H1 (cell line): ENCODE results near the gene SLC6A2. TPM values are rescaled to one million over a fixed set of nuclear protein-coding genes. Genes with fewer than 3 reads are reported as not detected.
A peak's percentile ranks its signal among the peaks of the same experiment; 100 is the strongest.

Source experiments
- CTCF ChIA-PET: fragments of 300-600 bp; sonication (Branson Sonifier 250); formaldehyde crosslinking; loops from one replicate; lab custom pipeline; 2021; ENCODE audit not compliant: partially characterized antibody; lab: Charles Lee
- POLR2A ChIA-PET: fragments of 300-600 bp; sonication (Branson Sonifier 250); formaldehyde crosslinking; loops from one replicate; lab custom pipeline; 2021; ENCODE audit warnings: inconsistent platforms; ENCODE audit not compliant: partially characterized antibody; lab: Charles Lee
- DNase-seq, 2 experiments: peaks; one replicate each; pipeline versions ENCODE4 v3.0.0 to v3.0.0-alpha.2; 2010 to 2022; ENCODE audit warnings: low spot score in 2 of 2, low read depth in 1 of 2, mixed read lengths in 1 of 2
- FAIRE-seq: peaks from 2 replicates; lab custom pipeline; 2011; peaks lifted over from hg19 to GRCh38; lab: Jason Lieb, UNC
- H2AFZ ChIP-seq: 2 replicates; pipeline ENCODE4 v1.8.1; 2012; ENCODE audit warnings: low read length, inconsistent platforms
- H2AK5ac ChIP-seq: 2 replicates; pipeline ENCODE4 v1.6.1; 2013; ENCODE audit warnings: low read depth, low read length
- H2BK120ac ChIP-seq: replicated peaks from 2 replicates; pipeline ENCODE3; 2013; ENCODE audit warnings: low read depth, low read length, inconsistent platforms
- H2BK12ac ChIP-seq: 2 replicates; pipeline ENCODE4 v1.6.1; 2013; ENCODE audit warnings: low read depth, low read length
- H2BK15ac ChIP-seq: 2 replicates; pipeline ENCODE4 v1.6.1; 2013; ENCODE audit warnings: low read length
- H2BK20ac ChIP-seq: 2 replicates; pipeline ENCODE4 v1.6.1; 2013; ENCODE audit warnings: low read length
- H2BK5ac ChIP-seq: 2 replicates; pipeline ENCODE4 v1.6.1; 2013; ENCODE audit warnings: low read depth, low read length
- H3K14ac ChIP-seq: 2 replicates; pipeline ENCODE4 v1.6.1; 2013; ENCODE audit warnings: inconsistent platforms; ENCODE audit not compliant: insufficient read length
- H3K18ac ChIP-seq: 2 replicates; pipeline ENCODE4 v1.6.1; 2013; ENCODE audit warnings: low read length; ENCODE audit errors: extremely low read depth
- H3K23ac ChIP-seq: 2 replicates; pipeline ENCODE4 v1.6.1; 2013; ENCODE audit warnings: inconsistent platforms; ENCODE audit not compliant: insufficient read length
- H3K23me2 ChIP-seq: 2 replicates; pipeline ENCODE4 v1.6.1; 2013; ENCODE audit warnings: low read depth, low read length
- H3K27ac ChIP-seq: 2 replicates; pipeline ENCODE4 v1.6.1; 2011; ENCODE audit warnings: low read depth, low read length, inconsistent platforms
- H3K27me3 ChIP-seq, 4 experiments: replicated peaks in 1 of 4; 1 replicate in 1 of 4; 2 replicates in 3 of 4; pipeline versions ENCODE4 v1.6.1 to v1.8.1; 2011 to 2013; ENCODE audit warnings: low read length in 3 of 4, mild to moderate bottlenecking in 3 of 4, inconsistent platforms in 2 of 4, mixed read lengths in 2 of 4, moderate library complexity in 1 of 4; ENCODE audit not compliant: control insufficient read depth in 3 of 4, insufficient read depth in 3 of 4; ENCODE audit errors: extremely low read depth in 1 of 4
- H3K36me3 ChIP-seq, 4 experiments: 2 replicates each; pipeline versions ENCODE4 v1.6.1 to v1.8.1; 2011 to 2013; ENCODE audit warnings: mild to moderate bottlenecking in 4 of 4, low read length in 3 of 4, moderate library complexity in 2 of 4, control low read depth in 1 of 4, inconsistent platforms in 1 of 4; ENCODE audit not compliant: insufficient read depth in 4 of 4, control insufficient read depth in 2 of 4
- H3K4ac ChIP-seq: replicated peaks from 2 replicates; pipeline ENCODE3; 2013; ENCODE audit warnings: low read length, low read depth, mixed read lengths, inconsistent platforms; ENCODE audit not compliant: insufficient read length
- H3K4me1 ChIP-seq, 4 experiments: replicated peaks in 1 of 4; 1 replicate in 1 of 4; 2 replicates in 3 of 4; pipeline versions ENCODE4 v1.6.1 to v1.8.1; 2011 to 2013; ENCODE audit warnings: low read length in 3 of 4, inconsistent platforms in 2 of 4, mixed read lengths in 1 of 4; ENCODE audit not compliant: insufficient read depth in 4 of 4, control insufficient read depth in 3 of 4
- H3K4me2 ChIP-seq, 2 experiments: 2 replicates each; pipeline versions ENCODE4 v1.6.1 to v1.8.1; 2011 to 2013; ENCODE audit warnings: low read depth in 2 of 2, low read length in 2 of 2, control low read depth in 1 of 2, inconsistent platforms in 1 of 2, mild to moderate bottlenecking in 1 of 2; ENCODE audit not compliant: insufficient read depth in 1 of 2
- H3K4me3 ChIP-seq, 4 experiments: fragments of 200-600, 300-600 bp in 1 of 4; sonication (generic), shearing (Covaris generic), sonication (Bioruptor Twin) in 1 of 4; 2 replicates each; pipeline versions ENCODE4 v1.5.1 to v1.8.1; 2011 to 2016; ENCODE audit warnings: low read length in 4 of 4, low read depth in 3 of 4, control low read depth in 2 of 4, inconsistent platforms in 2 of 4, mild to moderate bottlenecking in 2 of 4, mixed read lengths in 1 of 4, moderate library complexity in 1 of 4; ENCODE audit not compliant: insufficient read depth in 2 of 4; ENCODE audit errors: extremely low read depth in 1 of 4
- H3K56ac ChIP-seq: replicated peaks from 2 replicates; pipeline ENCODE3; 2013; ENCODE audit warnings: low read depth, mild to moderate bottlenecking, mixed read lengths, low read length, inconsistent platforms; ENCODE audit not compliant: insufficient read length
- H3K79me1 ChIP-seq: 2 replicates; pipeline ENCODE4 v1.6.1; 2013; ENCODE audit warnings: low read depth, low read length, control low read depth
- H3K79me2 ChIP-seq, 2 experiments: 2 replicates each; pipeline versions ENCODE4 v1.6.1 to v1.8.1; 2012 to 2013; ENCODE audit warnings: low read length in 2 of 2, mild to moderate bottlenecking in 2 of 2, inconsistent platforms in 1 of 2; ENCODE audit not compliant: insufficient read depth in 2 of 2, control insufficient read depth in 1 of 2
- H3K9ac ChIP-seq, 4 experiments: replicated peaks in 1 of 4; 1 replicate in 1 of 4; 2 replicates in 3 of 4; pipeline versions ENCODE4 v1.6.1 to v1.8.1; 2011 to 2013; ENCODE audit warnings: low read depth in 3 of 4, low read length in 3 of 4, control low read depth in 2 of 4, mild to moderate bottlenecking in 2 of 4, moderate library complexity in 2 of 4, inconsistent platforms in 1 of 4; ENCODE audit errors: extremely low read depth in 1 of 4
- H3K9me3 ChIP-seq, 2 experiments: 2 replicates each; pipeline versions ENCODE4 v1.6.1 to v1.8.1; 2012 to 2013; ENCODE audit warnings: mild to moderate bottlenecking in 2 of 2, moderate library complexity in 2 of 2, control low read depth in 1 of 2, inconsistent platforms in 1 of 2, low read depth in 1 of 2, low read length in 1 of 2, mixed read lengths in 1 of 2; ENCODE audit not compliant: insufficient read depth in 2 of 2
- H4K20me1 ChIP-seq, 2 experiments: replicated peaks in 1 of 2; 2 replicates each; pipeline versions ENCODE3 to v1.8.1; 2011 to 2013; ENCODE audit warnings: inconsistent platforms in 2 of 2, low read length in 2 of 2, mild to moderate bottlenecking in 1 of 2; ENCODE audit not compliant: insufficient read depth in 2 of 2, control insufficient read depth in 1 of 2
- H4K5ac ChIP-seq: 2 replicates; pipeline ENCODE4 v1.6.1; 2013; ENCODE audit warnings: low read length, low read depth, mixed read lengths, inconsistent platforms; ENCODE audit not compliant: insufficient read length
- H4K8ac ChIP-seq: 2 replicates; pipeline ENCODE4 v1.8.0; 2013; ENCODE audit warnings: mild to moderate bottlenecking, moderate library complexity, low read length, inconsistent platforms; ENCODE audit not compliant: insufficient read depth; ENCODE audit errors: extremely low read depth
- H4K91ac ChIP-seq: replicated peaks from 2 replicates; pipeline ENCODE3; 2013; ENCODE audit warnings: low read length, mixed read lengths, inconsistent platforms; ENCODE audit not compliant: insufficient read length
- CHD1 ChIP-seq: IDR thresholded peaks from 2 replicates; pipeline ENCODE4 v1.6.1; 2012; ENCODE audit warnings: low read depth, low read length, improper control_type of control experiment
- CTBP2 ChIP-seq: IDR thresholded peaks from 2 replicates; pipeline ENCODE4 v1.7.0; 2011; ENCODE audit warnings: borderline replicate concordance, mild to moderate bottlenecking, moderate library complexity, mixed read lengths, low read length; ENCODE audit not compliant: insufficient read depth, insufficient read length
- HDAC2 ChIP-seq, 2 experiments: fragments of 300-600 bp in 1 of 2; sonication (generic) in 1 of 2; IDR thresholded peaks; 2 replicates each; pipeline ENCODE4 v1.6.1; 2011 to 2012; ENCODE audit warnings: low read depth in 2 of 2, low read length in 2 of 2, mild to moderate bottlenecking in 2 of 2, moderate library complexity in 2 of 2, borderline replicate concordance in 1 of 2, inconsistent platforms in 1 of 2
- MAFK ChIP-seq: IDR thresholded peaks from 2 replicates; pipeline ENCODE4 v1.6.1; 2012; ENCODE audit warnings: low read depth, mild to moderate bottlenecking, improper control_type of control experiment, low read length
- NRF1 ChIP-seq: IDR thresholded peaks from 2 replicates; pipeline ENCODE4 v1.6.1; 2011; ENCODE audit warnings: mild to moderate bottlenecking, low read depth, low read length, improper control_type of control experiment
- SIN3A ChIP-seq, 2 experiments: IDR thresholded peaks in 1 of 2; conservative IDR thresholded peaks in 1 of 2; 2 replicates each; pipeline ENCODE4 v1.6.1; 2011 to 2012; ENCODE audit warnings: low read length in 2 of 2, improper control_type of control experiment in 1 of 2, low read depth in 1 of 2, mild to moderate bottlenecking in 1 of 2
- SIRT6 ChIP-seq: IDR thresholded peaks from one replicate; pipeline ENCODE4 v1.7.1; 2012; ENCODE audit warnings: low read length, inconsistent platforms
- SP1 ChIP-seq: IDR thresholded peaks from 2 replicates; pipeline ENCODE4 v1.6.1; 2011; ENCODE audit warnings: low read depth, low read length
- TEAD4 ChIP-seq: IDR thresholded peaks from 2 replicates; pipeline ENCODE4 v1.6.1; 2012; ENCODE audit warnings: low read depth, low read length, inconsistent platforms, mixed read lengths
- whole genome bisulfite sequencing, 2 experiments: shearing (Covaris generic) in 1 of 2; methylation state at CpG; one replicate each; pipeline versions ENCODE4 v1.1.6 to v1.1.7; 2013 to 2015; ENCODE audit warnings: low lambda C conversion rate in 2 of 2, mixed read lengths in 2 of 2, inconsistent platforms in 1 of 2, low coverage in 1 of 2, missing lambda C conversion rate in 1 of 2; ENCODE audit not compliant: insufficient replicate concordance in 2 of 2, insufficient coverage in 1 of 2, insufficient read length in 1 of 2; ENCODE audit errors: extremely low coverage in 1 of 2, missing lambda C conversion rate in 1 of 2; 5-methylcytosine and 5-hydroxymethylcytosine counted together
- polyA plus RNA-seq, 7 experiments: library from polyadenylated mRNA; depleted of rRNA in 3 of 7; stranded (reverse) in 5 of 7; unstranded in 2 of 7; fragments of >200 nt in 5 of 7; fragments of 200-250 nt in 2 of 7; gene quantifications; 1 replicate in 5 of 7; 2 replicates in 1 of 7; 4 replicates in 1 of 7; pipeline versions ENCODE4 v1.2.1 to v1.2.3, GENCODE V29; 2011 to 2013; ENCODE audit warnings: missing spikeins in 2 of 7, mixed read lengths in 2 of 7
- total RNA-seq: library from RNA; stranded (reverse); fragmentation: NEBNext Ultra II Directional; extraction: Animal tissue kit (Norgen Biotek cat#: 25700); gene quantifications from 2 replicates; pipeline ENCODE4 v1.2.1, GENCODE V29; 2021
- TF ChIP-seq, protein P1 (sequence below): IDR thresholded peaks from 2 replicates; pipeline ENCODE4 v1.6.1; 2011; ENCODE audit warnings: low read length, improper control_type of control experiment

SLC6A2 gene
- total and polyA plus RNA-seq, 2 of the 8 experiments (the other 6 are each of a cell fraction or from before 2014, with no cell fraction given): 0.35 TPM; not detected in 1

DNA sequence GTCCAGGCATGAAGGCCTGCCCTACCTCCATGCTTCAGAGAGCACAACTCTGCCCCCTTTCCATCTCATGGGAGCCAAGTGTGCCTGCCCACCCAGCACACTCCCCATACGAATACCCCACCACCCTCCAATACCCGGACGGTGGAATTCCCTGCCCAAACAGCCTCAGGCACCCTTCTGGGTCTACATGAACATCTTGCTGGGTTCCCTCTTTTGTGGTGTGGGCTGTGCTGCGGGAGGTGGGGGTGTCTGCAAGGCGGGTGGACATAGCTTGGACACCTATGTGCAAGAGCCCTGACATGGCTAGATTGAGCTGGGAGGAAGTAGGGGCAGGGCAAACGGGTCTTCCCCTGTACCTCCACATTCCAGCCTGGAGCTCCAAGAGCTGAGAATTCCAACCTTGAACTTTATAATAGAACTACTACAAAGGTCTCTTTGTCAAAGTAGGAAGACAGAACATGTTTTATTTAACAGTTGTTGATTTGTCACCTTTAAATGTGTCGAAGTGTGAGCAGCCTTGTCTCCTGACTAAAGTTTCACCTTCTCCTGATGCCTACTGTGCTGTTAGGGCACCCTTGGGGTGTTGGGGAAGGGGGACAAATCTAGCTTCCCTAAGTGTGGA is 9.1 kb downstream of the SLC6A2 start:
- H3K9me3 ChIP-seq: no peaks in the 10 kb centered on the region
- H4K5ac ChIP-seq: no peak overlapping the region
- H3K4me1 ChIP-seq: peaks cover 2 to 11% (median 5%) of the 10 kb centered on the region in 4 experiments; a peak in 5 of 7 replicates
- H3K27me3 ChIP-seq: 0 out of 7 replicates have a peak, but pooled peaks cover 0 to 4% (median under 1%) of the 10 kb centered on the region in 4 experiments
- no peak overlapping the region for H3K9ac ChIP-seq
- no peak overlapping the region for H3K56ac ChIP-seq
- H3K18ac ChIP-seq: no peak overlapping the region
- FAIRE-seq (no peak), DNase-seq (no peak)
- H3K14ac ChIP-seq: no peak overlapping the region
- H3K79me2 ChIP-seq: no peaks in the 10 kb centered on the region
- H2BK15ac ChIP-seq: no peak overlapping the region
- no peaks in the 10 kb centered on the region for H4K20me1 ChIP-seq
- no peaks in the 10 kb centered on the region for H3K36me3 ChIP-seq
- TF ChIP-seq MAFK (no peak), SIN3A (conservative IDR thresholded peaks at IDR 0.05 in 1 of 2, IDR thresholded peaks at IDR 0.05 in 1 of 2; ENCODE audit: low read depth in 1 of 2, low read length in 2 of 2) (no peak), SIRT6 (no peak), SP1 (no peak), CTBP2 (no peak), TEAD4 (no peak), CHD1 (no peak), NRF1 (no peak), HDAC2 (IDR thresholded peaks at IDR 0.05; ENCODE audit: borderline replicate concordance in 1 of 2, low read depth in 2 of 2, low read length in 2 of 2) (no peak)
- TF ChIP-seq, protein P1, sequence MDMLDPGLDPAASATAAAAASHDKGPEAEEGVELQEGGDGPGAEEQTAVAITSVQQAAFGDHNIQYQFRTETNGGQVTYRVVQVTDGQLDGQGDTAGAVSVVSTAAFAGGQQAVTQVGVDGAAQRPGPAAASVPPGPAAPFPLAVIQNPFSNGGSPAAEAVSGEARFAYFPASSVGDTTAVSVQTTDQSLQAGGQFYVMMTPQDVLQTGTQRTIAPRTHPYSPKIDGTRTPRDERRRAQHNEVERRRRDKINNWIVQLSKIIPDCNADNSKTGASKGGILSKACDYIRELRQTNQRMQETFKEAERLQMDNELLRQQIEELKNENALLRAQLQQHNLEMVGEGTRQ: no peak
- H3K23ac ChIP-seq: no peak overlapping the region
- H3K23me2 ChIP-seq: no peaks in the 10 kb centered on the region; the same call in 1 of the 2 replicates
- 86% methylated on average over 7 of the region's 7 CpGs; no CpG with 5 or more reads in 1 of the 2 experiments for WGBS, 2 experiments
- no peaks in the 10 kb centered on the region for H3K79me1 ChIP-seq
- H3K27ac ChIP-seq: no peak overlapping the region
- POLR2A ChIA-PET: no interaction called here
- H3K4ac ChIP-seq: no peak overlapping the region
- H2BK12ac ChIP-seq: peak overlapping the region; percentile 68; the same call in 1 of the 2 replicates
- no peak overlapping the region for H2BK120ac ChIP-seq
- H3K4me3 ChIP-seq: no peak overlapping the region
- no peak overlapping the region for H2BK5ac ChIP-seq
- no peak overlapping the region for H3K4me2 ChIP-seq
- no peak overlapping the region for H2AFZ ChIP-seq
- CTCF ChIA-PET: interaction anchor here (0.7 to 2.9 kb wide), 3 partner anchors 37 to 200 kb away, joined by 5 to 10 read pairs (median 7); no protein-coding TSS in a partner anchor
- no peak overlapping the region for H2AK5ac ChIP-seq
- no peak overlapping the region for H2BK20ac ChIP-seq
- H4K8ac ChIP-seq: no peak overlapping the region
- no peak overlapping the region for H4K91ac ChIP-seq
